ENCODE data around the gene ALDH1L2.

The ALDH1L2 gene

GRCh38 chr12:105040476-105040875 lies 43.8 kb downstream of the ALDH1L2 start:
- in situ Hi-C loops (cut with MboI; ENCODE audit: low sequenced_read_pairs): no loop called here

- in situ Hi-C loops (cut with MboI; ENCODE audit: low sequenced_read_pairs): no loop called here
Observed at GRCh38 chr12:105036937-105037649, 47.2 kb downstream of the ALDH1L2 start.

GRCh38 chr12:105033851-105034250 lies 50.4 kb downstream of the ALDH1L2 start:
- in situ Hi-C loops (cut with MboI; ENCODE audit: low sequenced_read_pairs): no loop called here

DNA sequence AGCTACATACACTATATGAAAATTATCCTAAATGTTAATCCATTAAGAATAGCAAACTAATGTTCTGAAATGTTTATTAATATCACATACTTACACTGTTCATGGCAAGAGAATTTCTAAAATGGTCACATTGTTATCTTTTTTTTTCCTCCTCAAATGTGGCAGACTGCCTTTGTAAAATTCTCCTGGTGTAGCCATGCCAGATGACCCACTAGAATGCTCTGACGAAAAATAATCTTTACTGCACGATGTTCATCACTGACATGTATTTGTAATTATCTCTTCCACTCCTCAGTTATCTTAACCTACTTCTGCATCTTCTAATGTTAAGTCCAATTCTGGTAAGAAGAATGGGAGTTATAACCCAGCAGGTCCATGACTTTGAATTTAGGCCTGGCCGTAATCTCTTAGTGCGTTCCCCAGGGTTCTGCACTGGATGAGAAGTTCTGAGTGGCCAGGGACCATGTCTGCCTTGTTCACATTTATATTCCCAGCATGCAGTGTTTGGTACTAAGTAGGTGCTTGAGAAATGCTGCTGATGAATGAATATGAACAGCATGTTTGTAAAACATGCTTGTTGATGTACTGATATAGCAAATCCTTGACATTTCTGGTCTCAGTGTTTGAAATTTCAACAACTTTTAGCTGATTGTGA lies 51.4 kb downstream of the ALDH1L2 start:
- in situ Hi-C loops (cut with MboI; ENCODE audit: low sequenced_read_pairs): no loop called here

DNA sequence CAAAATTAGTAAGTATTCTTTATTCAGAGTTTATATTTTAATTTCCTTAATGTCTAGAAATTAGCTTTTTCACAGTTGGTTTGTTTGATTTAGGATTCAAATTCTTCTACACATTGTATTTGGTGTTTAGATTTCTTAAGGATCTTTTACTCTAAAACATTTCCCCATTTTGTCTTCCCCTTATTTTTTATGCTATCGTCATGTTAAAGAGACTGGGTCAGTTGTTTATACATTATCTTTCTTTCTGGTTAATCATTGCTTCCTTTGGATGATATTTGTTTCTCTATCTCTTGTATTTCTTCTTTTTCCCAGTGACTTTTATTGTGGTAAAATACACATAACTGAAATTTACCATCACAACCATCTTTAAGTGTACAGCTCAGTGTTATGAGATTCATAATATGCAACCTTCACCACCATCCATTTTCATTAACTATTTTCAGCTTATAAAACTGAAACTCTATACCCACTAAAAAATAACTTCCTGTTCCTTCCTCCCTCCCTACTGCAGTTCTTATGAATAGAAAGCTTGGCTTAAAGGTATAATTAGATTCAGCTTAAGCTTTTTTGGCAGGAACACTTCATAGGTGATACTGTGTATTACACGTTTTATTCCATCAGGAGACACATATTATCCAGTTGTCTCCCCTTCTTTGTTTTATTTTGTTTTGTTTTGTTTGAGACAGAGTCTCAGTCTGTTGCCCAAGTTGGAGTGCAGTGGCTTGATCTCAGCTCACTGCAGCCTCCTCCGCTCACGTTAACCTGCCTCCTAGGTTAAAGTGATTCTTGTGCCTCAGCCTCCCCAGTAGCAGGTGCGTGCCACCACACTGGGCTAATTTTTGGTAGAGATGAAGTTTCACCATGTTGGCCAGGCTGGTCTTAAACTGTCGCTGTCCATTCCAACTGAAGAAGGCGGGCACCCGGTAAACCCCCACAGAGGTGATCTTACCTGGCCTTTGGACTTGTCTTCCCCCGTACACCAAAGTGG lies 53.1 kb downstream of the ALDH1L2 start:
- in situ Hi-C loops (cut with MboI; ENCODE audit: low sequenced_read_pairs): no loop called here

DNA sequence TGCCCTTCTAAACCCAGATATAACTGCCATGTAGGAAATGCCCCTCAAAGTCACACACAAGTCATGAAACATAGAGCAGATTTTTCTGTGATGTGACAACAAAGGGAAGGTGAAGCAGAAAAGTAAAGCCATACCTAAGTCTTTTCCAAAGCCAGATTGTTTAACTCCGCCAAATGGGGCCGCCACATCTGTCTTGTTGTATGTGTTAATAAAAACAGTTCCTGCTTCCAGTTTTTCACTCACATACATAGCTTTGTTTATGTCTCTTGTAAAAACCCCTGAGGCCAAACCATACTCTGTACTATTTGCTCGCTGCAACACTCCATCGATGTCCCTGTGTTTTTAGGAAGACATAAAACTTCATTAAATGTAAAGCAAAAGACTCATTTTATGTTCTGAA lies 57.8 kb downstream of the ALDH1L2 start:
- in situ Hi-C loops (cut with MboI; ENCODE audit: low sequenced_read_pairs): no loop called here

DNA sequence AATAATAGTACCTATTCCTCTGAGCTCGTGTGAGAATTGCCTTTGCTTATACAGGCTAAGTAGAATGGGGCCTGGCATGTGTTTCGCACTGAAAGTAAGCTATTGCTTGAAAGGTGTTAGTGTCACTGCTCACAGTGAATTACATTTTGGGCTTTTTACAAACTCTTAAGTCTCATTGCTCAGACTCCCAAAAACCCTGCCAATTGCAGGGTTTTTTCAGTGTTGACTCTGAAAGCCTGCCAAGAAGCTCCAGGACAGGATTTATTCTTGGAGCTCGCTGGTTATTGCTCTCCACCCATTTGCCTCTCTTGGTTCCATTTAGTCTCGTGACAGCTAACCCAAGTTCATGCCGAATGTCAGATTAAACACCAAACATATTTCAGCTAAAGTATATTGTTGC lies 58.4 kb downstream of the ALDH1L2 start:
- in situ Hi-C loops (cut with MboI; ENCODE audit: low sequenced_read_pairs): no loop called here

GRCh38 chr12:105024928-105025327 lies 59.3 kb downstream of the ALDH1L2 start:
- in situ Hi-C loops (cut with MboI; ENCODE audit: low sequenced_read_pairs): no loop called here

DNA sequence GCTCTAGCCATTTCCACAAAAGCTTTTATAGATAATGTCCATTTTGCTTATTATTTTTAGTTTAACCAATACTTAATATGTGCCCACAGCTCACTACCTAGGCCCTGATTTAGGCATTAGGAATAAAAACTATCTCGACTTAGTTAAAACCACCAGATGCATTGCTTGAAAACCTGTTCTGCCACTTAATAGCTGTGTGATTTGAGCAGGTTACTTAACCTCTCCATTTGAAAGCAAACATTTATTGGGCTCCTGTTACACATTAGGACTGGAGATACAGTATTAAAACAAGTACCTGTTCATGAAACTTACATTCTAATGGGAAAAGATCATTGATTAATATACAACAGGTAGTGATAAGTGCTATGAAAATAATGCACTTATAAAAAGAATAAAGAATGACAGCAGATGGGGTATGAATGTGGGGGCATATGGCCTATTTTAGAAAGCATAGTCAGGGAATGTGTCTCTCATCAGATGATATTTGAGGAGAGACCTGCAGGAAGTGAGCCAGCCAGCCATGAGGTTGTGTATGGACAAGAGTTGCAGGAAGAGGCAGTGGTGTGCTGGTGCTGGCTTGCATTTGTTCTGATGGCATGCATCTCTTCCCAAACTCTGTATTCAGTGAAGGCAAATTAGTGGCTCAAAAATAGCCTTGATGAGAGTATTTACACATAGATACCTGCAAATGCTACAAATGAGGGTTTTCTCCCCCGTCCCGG lies 63.9 kb downstream of the ALDH1L2 start:
- in situ Hi-C loops (cut with MboI; ENCODE audit: low sequenced_read_pairs): no loop called here

DNA sequence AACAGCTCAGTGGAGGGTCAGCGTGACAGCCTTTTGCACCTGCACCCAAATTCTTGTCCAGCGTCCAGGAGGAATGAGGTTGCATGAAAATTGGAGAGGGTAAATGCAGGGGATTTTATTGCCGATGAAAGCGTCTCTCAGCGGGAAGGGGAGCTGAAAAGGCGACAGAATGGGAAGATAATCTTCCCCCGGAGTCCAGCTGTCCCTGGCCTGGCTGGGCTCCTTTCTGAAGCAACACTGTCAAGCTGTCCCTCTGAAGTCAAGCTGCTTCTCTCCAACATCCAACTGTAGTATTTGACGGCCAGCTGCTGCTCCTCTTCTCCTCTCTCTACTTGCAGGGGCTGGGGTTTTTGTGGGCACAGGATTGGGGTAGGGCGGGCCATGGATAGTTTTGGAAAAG lies 65.5 kb downstream of the ALDH1L2 start:
- in situ Hi-C loops (cut with MboI; ENCODE audit: low sequenced_read_pairs): no loop called here

GRCh38 chr12:105018012-105018411 lies 66.2 kb downstream of the ALDH1L2 start:
- in situ Hi-C loops (cut with MboI; ENCODE audit: low sequenced_read_pairs): no loop called here

- in situ Hi-C loops (cut with MboI; ENCODE audit: low sequenced_read_pairs): no loop called here
Observed at GRCh38 chr12:105015543-105015942, 68.7 kb downstream of the ALDH1L2 start.

- in situ Hi-C loops (cut with MboI; ENCODE audit: low sequenced_read_pairs): no loop called here
Observed at GRCh38 chr12:105014603-105015002, 69.7 kb downstream of the ALDH1L2 start.

- in situ Hi-C loops (cut with MboI; ENCODE audit: low sequenced_read_pairs): no loop called here
Observed at GRCh38 chr12:105013892-105014291, 70.4 kb downstream of the ALDH1L2 start.

GRCh38 chr12:105001476-105001875 lies 82.8 kb downstream of the ALDH1L2 start:
- in situ Hi-C loops (cut with MboI; ENCODE audit: low sequenced_read_pairs): no loop called here

DNA sequence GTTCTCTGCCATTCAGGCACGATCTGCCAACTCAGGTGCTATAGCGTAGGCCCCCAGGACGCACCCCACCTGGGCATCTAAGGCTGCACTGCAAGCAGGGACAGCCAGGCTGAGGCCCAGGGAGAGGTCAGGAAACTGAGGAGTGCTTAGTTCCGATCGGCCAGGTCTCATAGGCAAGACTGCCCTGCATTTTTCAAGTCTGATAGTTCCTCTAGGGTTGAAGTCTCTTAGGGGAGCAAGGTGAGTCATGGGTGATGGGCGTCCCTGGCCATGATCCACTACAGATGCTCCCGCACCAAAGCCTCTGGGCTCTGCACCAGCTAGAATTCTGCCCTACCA lies 84.9 kb downstream of the ALDH1L2 start:
- in situ Hi-C loops (cut with MboI; ENCODE audit: low sequenced_read_pairs): no loop called here

GRCh38 chr12:104998423-104999346 lies 85.6 kb downstream of the ALDH1L2 start:
- in situ Hi-C loops (cut with MboI; ENCODE audit: low sequenced_read_pairs): no loop called here

DNA sequence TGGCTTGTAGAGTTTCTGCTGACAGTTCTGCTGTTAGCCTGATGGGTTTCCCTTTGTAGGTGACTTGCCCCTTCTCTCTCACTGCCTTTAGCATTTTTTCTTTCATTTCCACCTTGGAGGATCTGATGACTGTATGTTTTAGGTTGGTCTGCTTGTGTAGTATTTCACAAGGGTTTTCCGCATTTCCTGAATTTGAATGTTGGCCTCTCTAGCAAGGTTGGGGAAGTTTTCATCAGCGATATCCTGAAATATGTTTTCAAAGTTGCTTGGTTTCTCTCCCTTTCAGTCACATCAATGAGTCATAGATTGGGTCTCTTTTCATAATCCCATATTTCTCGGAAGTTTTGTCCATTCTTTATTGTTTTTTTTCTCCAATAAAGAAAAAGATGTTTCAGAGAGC lies 86.7 kb downstream of the ALDH1L2 start:
- in situ Hi-C loops (cut with MboI; ENCODE audit: low sequenced_read_pairs): no loop called here

DNA sequence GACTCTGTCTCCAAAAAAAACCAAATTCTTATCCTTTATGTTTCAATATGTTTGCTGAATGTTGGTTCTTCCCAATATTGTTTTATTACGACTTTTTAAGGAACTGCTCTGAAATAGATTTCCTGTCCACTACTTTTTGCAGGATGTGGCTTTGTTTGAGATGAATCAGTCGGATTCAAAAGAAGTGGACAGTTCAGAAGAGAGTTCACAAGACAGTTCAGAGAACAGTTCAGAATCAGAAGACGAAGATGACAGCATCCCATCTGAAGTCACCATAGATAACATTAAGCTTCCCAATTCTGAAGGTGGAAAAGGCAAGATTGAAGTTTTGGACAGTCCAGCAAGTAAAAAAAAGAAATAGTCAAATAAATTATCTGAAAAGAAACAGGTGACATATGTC lies 89.9 kb downstream of the ALDH1L2 start:
- in situ Hi-C loops (cut with MboI; ENCODE audit: low sequenced_read_pairs): no loop called here

DNA sequence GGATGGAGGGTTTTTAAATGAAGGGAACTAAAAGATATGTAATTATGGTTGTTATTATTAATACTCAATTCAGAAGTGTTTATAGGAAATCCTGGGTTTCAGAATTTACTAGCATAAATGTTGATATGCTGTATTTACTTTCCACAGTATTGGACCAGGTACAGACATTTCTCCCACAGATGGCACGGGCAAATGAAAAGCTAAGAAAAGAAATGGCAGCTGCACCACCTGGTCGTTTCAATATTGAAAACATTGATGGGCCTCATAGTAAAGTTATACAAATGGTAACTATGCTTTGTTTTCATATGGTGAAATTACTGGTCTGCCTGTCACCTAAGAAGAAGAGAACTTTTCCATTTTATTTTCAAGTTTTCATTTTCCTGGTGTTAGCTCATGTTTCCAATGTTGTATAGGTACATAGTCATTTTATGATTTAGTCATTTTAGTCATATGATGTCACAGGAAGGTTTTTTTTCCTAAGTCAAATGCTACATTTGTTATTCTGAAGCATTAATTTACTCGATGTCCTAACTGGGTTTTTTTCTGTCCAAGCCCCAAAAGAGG lies 92.6 kb downstream of the ALDH1L2 start:
- in situ Hi-C loops (cut with MboI; ENCODE audit: low sequenced_read_pairs): no loop called here
